K562 (cell line): ENCODE data around the gene MMRN1. TPM values are rescaled to one million over a fixed set of nuclear protein-coding genes. Genes with fewer than 3 reads are reported as not detected.

Source experiments
- ATAC-seq: fragments of 200-7000 bp; cut with Tn5 transposase; 3 replicates; pipeline ENCODE4 v1.9.1; 2020; ENCODE audit warnings: moderate library complexity
- BruUV-seq: library from RNA; stranded (reverse); fragments of 400-500 nt; replicated peaks from 2 replicates; lab custom pipeline; 2021; lab: Mats Ljungman, UMichigan
- CTCF ChIA-PET: fragments of 300-600 bp; formaldehyde crosslinking; extraction: SDS; loops from one replicate; lab custom pipeline; 2021; ENCODE audit warnings: low intra/inter-chr PET ratio; lab: Yijun Ruan, JAX
- POLR2A ChIA-PET: fragments of 300-600, 350-650 bp; sonication (Branson Sonifier 250); formaldehyde crosslinking; extraction: SDS; loops from one replicate; lab custom pipeline; 2021; ENCODE audit warnings: antibody characterized with exemption, inconsistent platforms; lab: Yijun Ruan, JAX
- DNase-seq, 4 experiments: peaks; one replicate each; pipeline versions ENCODE4 v3.0.0 to v3.0.0-alpha.2; 2011 to 2018; ENCODE audit warnings: low spot score in 3 of 4, mixed read lengths in 3 of 4; ENCODE audit errors: extremely low read depth in 1 of 4
- FAIRE-seq: peaks from 2 replicates; lab custom pipeline; 2011; peaks lifted over from hg19 to GRCh38; lab: Jason Lieb, UNC
- H2AFZ ChIP-seq: 2 replicates; pipeline ENCODE4 v1.6.0; 2011; ENCODE audit warnings: low read depth, low read length, control low read depth, inconsistent platforms
- H3K27ac ChIP-seq: fragments of 200-600 bp; 3 replicates; pipeline ENCODE4 v1.8.0; 2011; ENCODE audit warnings: low read depth, mild to moderate bottlenecking, control low read depth, inconsistent platforms, low read length, moderate library complexity, mixed read lengths; ENCODE audit errors: extremely low read depth
- H3K27me3 ChIP-seq, 2 experiments: fragments of 300-600 bp in 1 of 2; 2 replicates in 1 of 2; 3 replicates in 1 of 2; pipeline versions ENCODE4 v1.6.0 to v1.8.0; 2011; ENCODE audit warnings: inconsistent platforms in 2 of 2, low read length in 2 of 2, mild to moderate bottlenecking in 1 of 2, mixed read lengths in 1 of 2, moderate library complexity in 1 of 2; ENCODE audit not compliant: control insufficient read depth in 2 of 2, insufficient read depth in 2 of 2
- H3K36me3 ChIP-seq: fragments of 300-600 bp; 3 replicates; pipeline ENCODE4 v1.8.0; 2011; ENCODE audit warnings: mild to moderate bottlenecking, low read length, inconsistent platforms; ENCODE audit not compliant: control insufficient read depth, insufficient read depth
- H3K4me1 ChIP-seq, 2 experiments: fragments of 200-600 bp in 1 of 2; replicated peaks in 1 of 2; 2 replicates in 1 of 2; 3 replicates in 1 of 2; pipeline versions ENCODE4 v1.5.1 to v1.8.0; 2011; ENCODE audit warnings: inconsistent platforms in 2 of 2, low read length in 2 of 2, mild to moderate bottlenecking in 1 of 2, mixed read lengths in 1 of 2, moderate library complexity in 1 of 2; ENCODE audit not compliant: control insufficient read depth in 2 of 2, insufficient read depth in 2 of 2
- H3K4me2 ChIP-seq: 2 replicates; pipeline ENCODE4 v1.6.1; 2011; ENCODE audit warnings: low read length, control low read depth, inconsistent platforms, mixed read lengths; ENCODE audit not compliant: insufficient read depth
- H3K4me3 ChIP-seq: fragments of 200-600 bp; sonication (generic), shearing (Covaris generic); 2 replicates; pipeline ENCODE4 v1.5.1; 2016; ENCODE audit warnings: control low read depth, inconsistent platforms
- H3K79me2 ChIP-seq: fragments of 200-600 bp; 3 replicates; pipeline ENCODE4 v1.8.0; 2011; ENCODE audit warnings: low read length, inconsistent platforms; ENCODE audit not compliant: control insufficient read depth, insufficient read depth
- H3K9ac ChIP-seq, 2 experiments: 2 replicates each; pipeline versions ENCODE4 v1.6.0 to v1.6.1; 2011; ENCODE audit warnings: low read depth in 2 of 2, low read length in 2 of 2, control low read depth in 1 of 2, inconsistent platforms in 1 of 2, mild to moderate bottlenecking in 1 of 2, mixed read lengths in 1 of 2; ENCODE audit not compliant: insufficient read depth in 1 of 2
- H3K9me1 ChIP-seq: one replicate; pipeline ENCODE4 v1.6.0; 2011; ENCODE audit warnings: inconsistent platforms, mild to moderate bottlenecking, low read length, moderate library complexity; ENCODE audit not compliant: control insufficient read depth, insufficient read depth
- H3K9me3 ChIP-seq: replicated peaks from 2 replicates; pipeline ENCODE4 v1.5.1; 2011; ENCODE audit warnings: low read depth, low read length, inconsistent platforms; ENCODE audit not compliant: control insufficient read depth, insufficient read depth
- H4K20me1 ChIP-seq: replicated peaks from 2 replicates; pipeline ENCODE4 v1.6.1; 2011; ENCODE audit warnings: low read length, inconsistent platforms, mixed read lengths; ENCODE audit not compliant: control insufficient read depth, insufficient read depth
- RAD21 ChIP-seq, 2 experiments: fragments of 250-450 bp in 1 of 2; fragments of 450-650 bp in 1 of 2; sonication (Bioruptor Pico) in 1 of 2; formaldehyde crosslinking in 1 of 2; IDR thresholded peaks in 1 of 2; conservative IDR thresholded peaks in 1 of 2; 2 replicates each; pipeline versions ENCODE4 v1.4.0 to v1.8.0; 2020 to 2022; ENCODE audit warnings: mild to moderate bottlenecking in 2 of 2, moderate library complexity in 1 of 2
- WGBS: fragments of 100-300 bp; shearing (Covaris generic); methylation state at CpG from one replicate; pipeline ENCODE4 v1.1.6; 2016; ENCODE audit warnings: low coverage, mixed read lengths; ENCODE audit not compliant: insufficient coverage; ENCODE audit errors: missing lambda C conversion rate; 5-methylcytosine and 5-hydroxymethylcytosine counted together
- in situ Hi-C: fragments of 300-500 bp; cut with MboI; formaldehyde crosslinking; loops from 4 replicates; pipeline ENCODE4 v1.15.0; 2018; ENCODE audit warnings: inconsistent platforms, mixed read lengths
- intact Hi-C: fragments of 100-400 bp; cut with micrococcal nuclease; formaldehyde crosslinking; loops from 2 replicates; pipeline ENCODE4 v1.14.2; 2022
- polyA plus RNA-seq, 8 experiments: library from polyadenylated mRNA; depleted of rRNA in 4 of 8; stranded (reverse) in 5 of 8; unstranded in 3 of 8; fragments of >200 nt; fragmentation: Nextera tagmentation in 2 of 8; fragmentation: Illumina TruSeq in 1 of 8; extraction: Ambion mirVana in 2 of 8; extraction: Trizol in 1 of 8; gene quantifications; 2 replicates each; pipeline versions ENCODE4 v1.2.1 to v1.2.3, GENCODE V29; 2011 to 2014; ENCODE audit warnings: inconsistent platforms in 1 of 8, missing spikeins in 1 of 8
- total RNA-seq, 7 experiments: library from RNA; depleted of rRNA in 6 of 7; stranded (reverse); fragments of >200 nt in 6 of 7; fragmentation: Illumina TruSeq in 2 of 7; extraction: Trizol in 2 of 7; gene quantifications; 2 replicates each; pipeline versions ENCODE4 v1.2.1 to v1.2.3, GENCODE V29; 2011 to 2021; ENCODE audit warnings: low replicate concordance in 1 of 7
- TF ChIP-seq, protein P1 (sequence below), 2 experiments: fragments of 450-650 bp; IDR thresholded peaks; 2 replicates each; pipeline ENCODE4 v1.6.1; 2016
- TF ChIP-seq, protein P2 (sequence below): fragments of 450-650 bp; formaldehyde crosslinking; conservative IDR thresholded peaks from 2 replicates; pipeline ENCODE4 v1.4.0; 2022; ENCODE audit warnings: mild to moderate bottlenecking, missing genetic modification characterization

MMRN1 gene
- total and polyA plus RNA-seq, 9 of the 15 experiments (the other 6 are each of a cell fraction or from before 2014, with no cell fraction given) = 0.01 to 0.06 (median 0.02) TPM; not detected in 6

DNA sequence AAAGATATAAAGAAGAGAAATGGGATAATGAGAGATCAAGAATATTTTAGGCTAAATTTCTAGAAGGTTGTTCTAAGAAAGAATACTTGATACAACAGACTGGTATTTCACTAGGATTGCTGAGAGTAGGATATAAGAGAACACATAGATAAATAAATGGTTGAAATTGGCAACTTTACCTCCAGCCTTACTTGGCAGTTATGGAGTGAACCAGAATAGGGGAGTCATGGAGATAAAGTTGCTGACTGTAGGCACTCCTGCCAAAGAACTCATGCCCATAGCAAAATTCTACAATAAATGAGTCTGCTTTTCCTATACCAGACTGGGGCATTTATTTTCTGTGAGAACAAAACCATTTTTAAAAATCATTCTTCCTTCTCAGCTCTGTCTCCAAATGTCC is 26.4 kb upstream of the MMRN1 start:
- ATAC-seq (no peak), DNase-seq (no peak), FAIRE-seq (no peak)
- no peak overlapping the region for H3K9ac ChIP-seq
- no TSS peak for BruUV-seq
- no peak overlapping the region for H2AFZ ChIP-seq
- H3K9me1 ChIP-seq = no peaks in the 10 kb centered on the region
- ChIA-PET POLR2A (no interaction called here), CTCF (no interaction called here)
- in situ Hi-C loops = no loop called here
- no peaks in the 10 kb centered on the region for H3K27me3 ChIP-seq
- intact Hi-C loops = no loop called here
- H3K79me2 ChIP-seq = no peaks in the 10 kb centered on the region
- H3K9me3 ChIP-seq = no peaks in the 10 kb centered on the region
- no peaks in the 10 kb centered on the region for H3K36me3 ChIP-seq
- no peak overlapping the region for H3K27ac ChIP-seq
- no peaks in the 10 kb centered on the region; a peak in 1 of 5 replicates for H3K4me1 ChIP-seq
- TF ChIP-seq, protein P1, sequence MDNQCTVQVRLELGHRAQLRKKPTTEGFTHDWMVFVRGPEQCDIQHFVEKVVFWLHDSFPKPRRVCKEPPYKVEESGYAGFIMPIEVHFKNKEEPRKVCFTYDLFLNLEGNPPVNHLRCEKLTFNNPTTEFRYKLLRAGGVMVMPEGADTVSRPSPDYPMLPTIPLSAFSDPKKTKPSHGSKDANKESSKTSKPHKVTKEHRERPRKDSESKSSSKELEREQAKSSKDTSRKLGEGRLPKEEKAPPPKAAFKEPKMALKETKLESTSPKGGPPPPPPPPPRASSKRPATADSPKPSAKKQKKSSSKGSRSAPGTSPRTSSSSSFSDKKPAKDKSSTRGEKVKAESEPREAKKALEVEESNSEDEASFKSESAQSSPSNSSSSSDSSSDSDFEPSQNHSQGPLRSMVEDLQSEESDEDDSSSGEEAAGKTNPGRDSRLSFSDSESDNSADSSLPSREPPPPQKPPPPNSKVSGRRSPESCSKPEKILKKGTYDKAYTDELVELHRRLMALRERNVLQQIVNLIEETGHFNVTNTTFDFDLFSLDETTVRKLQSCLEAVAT (IDR thresholded peaks at IDR 0.05) = no peak
- H4K20me1 ChIP-seq = no peaks in the 10 kb centered on the region
- no peak overlapping the region for H3K4me3 ChIP-seq
- no peak overlapping the region for H3K4me2 ChIP-seq

DNA sequence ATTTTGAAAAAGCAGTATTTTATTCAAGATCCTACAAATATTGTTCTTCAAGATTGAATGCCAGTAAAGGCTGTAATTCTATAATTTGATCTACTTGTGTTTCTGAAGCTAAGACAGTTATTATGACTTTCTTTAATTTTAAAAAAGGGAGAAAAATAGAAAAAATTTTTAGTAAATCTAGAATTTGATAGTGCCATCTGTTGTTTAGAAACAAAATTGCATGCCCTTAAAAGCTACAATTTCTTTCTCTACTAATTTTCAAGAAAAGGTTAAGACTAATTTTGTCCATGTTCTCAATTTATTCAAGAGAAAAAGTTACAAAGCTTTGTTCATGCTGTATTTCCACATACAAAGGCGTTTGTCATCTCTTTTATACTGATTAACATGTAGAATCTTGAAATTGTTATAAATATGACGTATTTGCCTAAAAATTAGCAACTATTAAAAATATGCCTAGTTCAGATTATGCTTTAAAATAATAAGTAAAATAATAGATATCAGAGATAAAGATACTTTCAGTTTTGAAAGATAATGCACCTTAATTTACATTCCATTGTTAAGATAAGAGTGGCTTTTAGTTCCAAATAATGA is 25.6 kb upstream of the MMRN1 start:
- Histone ChIP-seq H3K27ac (no peak overlapping the region), H2AFZ (no peak overlapping the region), H4K20me1 (no peaks in the 10 kb centered on the region), H3K27me3 (no peaks in the 10 kb centered on the region), H3K9me1 (no peaks in the 10 kb centered on the region), H3K4me2 (no peak overlapping the region), H3K79me2 (no peaks in the 10 kb centered on the region), H3K36me3 (no peaks in the 10 kb centered on the region), H3K4me1 (no peaks in the 10 kb centered on the region), H3K9me3 (no peaks in the 10 kb centered on the region), H3K4me3 (no peak overlapping the region), H3K9ac (no peak overlapping the region)
- ChIA-PET POLR2A (no interaction called here), CTCF (no interaction called here)
- no peak for FAIRE-seq
- in situ Hi-C loops = no loop called here
- WGBS = 9% methylated on average over 2 of the region's 2 CpGs
- no peak for DNase-seq
- TF ChIP-seq RAD21 (CRISPR knock-in tag; conservative IDR thresholded peaks at IDR 0.05 in 1 of 2, IDR thresholded peaks at IDR 0.05 in 1 of 2) = peak in 1 of 2 experiments; percentile 26; a peak in 1 of 4 replicates
- TF ChIP-seq, protein P2, sequence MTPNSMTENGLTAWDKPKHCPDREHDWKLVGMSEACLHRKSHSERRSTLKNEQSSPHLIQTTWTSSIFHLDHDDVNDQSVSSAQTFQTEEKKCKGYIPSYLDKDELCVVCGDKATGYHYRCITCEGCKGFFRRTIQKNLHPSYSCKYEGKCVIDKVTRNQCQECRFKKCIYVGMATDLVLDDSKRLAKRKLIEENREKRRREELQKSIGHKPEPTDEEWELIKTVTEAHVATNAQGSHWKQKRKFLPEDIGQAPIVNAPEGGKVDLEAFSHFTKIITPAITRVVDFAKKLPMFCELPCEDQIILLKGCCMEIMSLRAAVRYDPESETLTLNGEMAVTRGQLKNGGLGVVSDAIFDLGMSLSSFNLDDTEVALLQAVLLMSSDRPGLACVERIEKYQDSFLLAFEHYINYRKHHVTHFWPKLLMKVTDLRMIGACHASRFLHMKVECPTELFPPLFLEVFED = no peak
- no peak for ATAC-seq
- intact Hi-C loops = no loop called here
- BruUV-seq = no TSS peak
